HL-60/S4 treated with retinoic acid at 250 ng/mL for 4 days and 3 days (cell line): ENCODE results near the gene MYLK.

Experiments
- in situ Hi-C: fragments of 300-500 bp; cut with MboI; formaldehyde crosslinking; loops from 2 replicates; pipeline ENCODE4 v1.7.0; 2022; ENCODE audit warnings: low sequenced_read_pairs

The MYLK gene

DNA sequence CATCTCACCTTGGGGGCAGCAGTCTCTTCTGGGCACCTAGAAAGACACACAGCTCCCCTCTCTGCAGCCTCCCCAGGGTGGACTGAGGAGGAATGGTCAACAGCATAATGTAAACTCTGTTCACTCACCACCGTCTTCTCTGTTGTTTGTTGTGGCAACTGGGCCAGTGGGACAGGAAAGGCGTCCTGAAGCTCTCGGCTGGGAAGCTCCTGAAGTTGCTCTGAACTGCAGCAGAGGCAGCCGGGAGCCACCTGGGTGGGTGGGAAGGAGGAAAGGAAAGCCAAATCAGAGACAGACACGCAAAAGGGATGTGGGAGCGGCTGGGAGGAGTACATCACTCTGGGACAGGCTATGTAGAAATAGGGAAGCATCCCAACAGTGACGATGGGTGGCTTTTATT is 52.7 kb downstream of the MYLK start:
- in situ Hi-C loops, result no loop called here

DNA sequence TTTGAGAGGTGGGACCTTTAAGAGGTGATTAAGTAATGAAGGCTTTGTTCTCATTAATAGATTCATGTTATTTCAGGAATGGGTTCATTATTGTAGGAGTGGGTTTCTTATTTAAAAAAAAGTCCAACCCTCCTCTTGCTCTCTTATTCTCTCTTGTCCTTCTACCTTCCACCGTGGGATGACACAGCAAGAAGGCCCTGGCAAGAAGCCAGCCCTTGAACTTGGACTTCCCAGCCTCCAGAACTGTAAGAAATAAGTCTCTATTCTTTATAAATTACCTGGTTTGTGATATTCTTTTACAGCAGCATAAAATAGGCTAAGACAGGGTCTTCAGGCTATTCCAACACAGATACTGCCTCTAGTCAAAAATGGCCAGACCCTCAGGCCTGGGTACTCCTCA is 62.2 kb downstream of the MYLK start:
- in situ Hi-C loops, result no loop called here

DNA sequence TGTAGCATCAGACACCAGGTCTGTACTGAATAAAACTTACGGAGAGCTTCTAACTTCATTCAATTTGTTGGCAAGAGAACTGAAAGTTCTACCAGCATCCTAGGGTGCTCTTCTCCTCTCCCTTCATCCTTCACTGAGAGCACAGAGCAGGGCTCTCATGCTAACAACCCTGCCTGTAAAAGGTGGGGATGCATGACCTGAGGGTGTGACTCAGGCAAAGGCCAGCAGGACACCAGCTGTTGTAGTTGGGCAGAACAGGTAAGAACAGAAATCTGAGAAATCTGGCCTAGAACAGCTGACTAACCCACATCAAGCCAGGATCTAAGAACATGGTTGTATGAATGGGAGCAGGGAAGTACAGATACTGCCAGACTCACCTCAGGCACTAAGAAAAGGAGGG is 64.2 kb downstream of the MYLK start:
- in situ Hi-C loops, result no loop called here

DNA sequence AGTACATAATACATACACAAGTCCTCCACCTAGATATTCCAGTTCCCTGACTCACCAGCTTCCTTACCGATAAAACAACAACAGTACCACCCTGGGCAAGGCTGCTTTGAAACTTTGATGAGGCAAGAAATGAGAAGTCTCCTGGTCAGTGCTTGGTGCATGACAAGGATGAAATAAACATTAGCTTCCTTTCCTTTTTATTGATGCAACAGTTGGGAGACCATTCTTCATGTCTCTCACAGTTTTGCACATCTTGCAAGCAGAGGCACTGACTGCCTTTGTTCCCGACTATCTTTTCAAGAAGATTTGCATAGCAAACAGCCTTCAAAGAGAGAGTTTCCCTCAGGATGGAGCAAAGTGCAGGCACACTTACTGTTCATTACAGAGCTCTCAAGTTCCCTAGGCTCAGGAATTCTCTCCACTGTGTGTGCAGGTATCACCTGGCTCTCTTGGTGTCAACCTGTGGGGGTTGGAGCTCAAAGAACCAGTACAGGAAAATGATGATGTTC is 65.2 kb downstream of the MYLK start:
- in situ Hi-C loops, result no loop called here

DNA sequence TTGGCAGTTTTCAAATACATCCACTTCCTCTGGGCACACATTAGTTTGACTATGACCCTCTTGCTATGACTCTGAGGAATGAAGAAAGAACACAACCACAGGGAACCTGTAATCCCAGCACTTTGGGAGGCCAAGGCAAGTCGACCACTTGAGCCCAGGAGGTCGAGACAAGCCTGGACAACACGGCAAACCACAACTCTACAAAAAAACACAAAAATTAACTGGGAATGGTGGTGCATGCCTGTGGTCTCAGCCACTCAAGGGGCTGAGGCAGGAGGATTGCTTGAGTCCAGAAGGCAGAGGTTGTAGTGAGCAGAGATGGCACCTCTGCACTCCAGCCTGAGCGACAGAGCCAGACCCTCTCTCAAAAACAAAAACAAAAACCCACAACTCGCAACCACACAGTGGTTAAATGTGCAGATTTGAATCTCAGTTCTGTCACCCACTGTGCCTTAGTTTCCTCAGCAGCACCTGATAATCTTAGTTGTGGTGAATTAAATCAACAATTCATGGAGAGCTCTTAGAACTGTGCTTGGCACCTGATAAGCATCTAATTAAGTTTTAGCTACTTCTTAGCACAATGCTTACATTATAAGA is 65.7 kb downstream of the MYLK start:
- in situ Hi-C loops, result no loop called here

DNA sequence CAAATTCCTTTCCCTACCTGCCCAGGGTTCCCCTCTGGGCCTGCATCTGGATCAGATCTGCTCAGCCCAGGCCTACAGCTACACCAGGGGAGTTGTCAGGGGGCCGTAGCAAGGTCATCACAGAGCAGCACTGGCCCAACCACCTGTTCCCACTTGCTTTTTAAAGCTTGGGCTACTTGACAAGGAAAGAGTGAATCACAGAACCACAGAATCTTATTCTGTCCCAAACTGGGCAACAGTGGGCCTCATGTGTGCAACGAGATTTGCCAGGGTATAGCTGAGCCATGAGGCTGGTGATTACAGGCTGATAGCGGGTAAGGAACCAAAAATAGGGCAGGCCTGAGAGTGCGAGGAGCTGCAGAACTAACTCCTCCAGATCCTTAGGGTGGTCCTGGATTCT is 66.7 kb downstream of the MYLK start:
- in situ Hi-C loops, result no loop called here

DNA sequence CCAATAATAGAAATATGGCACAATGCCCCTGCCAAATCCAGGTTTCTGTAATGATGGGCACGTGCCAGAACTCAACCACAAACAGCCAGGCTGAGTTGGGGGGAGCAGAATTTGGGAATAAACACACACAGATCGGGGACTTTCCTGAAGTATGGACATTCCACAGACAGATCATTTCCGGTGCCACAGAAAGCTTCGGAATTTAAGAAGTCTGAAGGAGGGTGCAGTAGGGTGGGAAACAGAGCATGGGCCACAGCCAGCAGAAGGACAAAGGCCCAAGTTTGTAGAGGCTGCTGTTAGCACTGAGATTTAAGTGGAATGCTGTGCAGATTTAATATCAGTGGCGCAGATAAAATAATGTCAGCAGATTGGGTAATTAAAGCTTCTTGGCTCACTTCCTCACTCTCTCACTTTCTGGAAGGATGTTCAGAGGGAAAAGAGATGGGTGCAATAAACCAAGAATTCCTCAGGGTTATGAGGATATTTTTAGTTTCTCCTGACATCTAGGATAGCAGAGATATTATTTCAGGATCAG is 67.4 kb downstream of the MYLK start:
- in situ Hi-C loops, result no loop called here

DNA sequence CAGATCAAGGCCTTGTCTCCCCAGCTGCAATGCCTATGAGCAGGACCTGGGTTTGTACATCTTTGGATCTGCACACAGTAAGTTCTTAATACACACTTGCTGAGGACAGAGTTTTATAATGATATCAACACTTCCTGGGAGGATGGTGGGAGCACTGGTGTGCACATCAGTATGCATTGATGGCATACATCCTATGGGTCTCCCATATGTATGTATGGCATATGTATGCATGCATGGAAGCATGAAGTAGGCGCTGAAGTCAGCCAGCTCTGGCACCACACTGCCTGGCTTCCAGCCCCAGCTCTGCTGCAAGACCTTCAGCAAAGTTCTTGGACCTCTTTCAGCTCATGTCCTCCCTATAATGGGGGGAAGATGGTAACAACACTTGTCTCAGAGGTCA is 68.2 kb downstream of the MYLK start:
- in situ Hi-C loops, result no loop called here

DNA sequence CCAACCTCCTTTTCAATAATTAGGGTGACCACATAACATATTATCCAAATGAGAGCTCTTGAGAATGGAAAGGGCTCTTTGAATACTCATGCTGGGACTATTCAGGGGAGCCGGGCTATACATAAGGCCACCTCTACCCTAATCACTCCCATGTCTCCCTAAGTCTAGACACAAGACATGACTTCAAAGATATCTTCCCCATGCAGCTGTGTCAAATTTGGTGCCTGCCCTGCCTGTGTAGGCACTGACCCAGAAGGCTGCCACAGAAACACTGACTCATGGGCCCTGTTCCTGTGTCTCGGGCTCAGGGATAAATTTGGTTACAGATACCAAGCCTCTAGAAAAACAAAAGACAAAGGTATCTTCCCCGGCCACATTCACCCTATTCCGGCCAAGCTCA is 70.3 kb downstream of the MYLK start:
- in situ Hi-C loops, result no loop called here

DNA sequence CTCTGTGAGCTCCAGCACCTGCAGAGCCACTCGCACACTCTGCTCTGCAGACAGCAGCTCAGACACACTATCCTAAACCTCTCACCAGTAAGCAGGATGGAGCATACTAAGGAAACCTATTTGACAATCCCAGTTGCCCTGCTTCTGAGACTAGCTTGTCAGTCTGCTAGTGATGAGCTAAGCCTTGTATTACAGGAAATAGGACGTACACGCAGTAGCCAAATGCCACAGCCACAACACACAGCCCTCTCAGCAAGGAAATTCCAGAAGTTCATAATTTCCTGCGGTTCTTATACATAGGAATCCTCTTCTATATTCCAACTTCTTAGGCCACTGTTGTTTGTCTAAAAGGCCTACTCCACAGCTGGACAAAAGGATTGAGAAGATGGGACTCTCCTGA is 74.5 kb downstream of the MYLK start:
- in situ Hi-C loops, result no loop called here

DNA sequence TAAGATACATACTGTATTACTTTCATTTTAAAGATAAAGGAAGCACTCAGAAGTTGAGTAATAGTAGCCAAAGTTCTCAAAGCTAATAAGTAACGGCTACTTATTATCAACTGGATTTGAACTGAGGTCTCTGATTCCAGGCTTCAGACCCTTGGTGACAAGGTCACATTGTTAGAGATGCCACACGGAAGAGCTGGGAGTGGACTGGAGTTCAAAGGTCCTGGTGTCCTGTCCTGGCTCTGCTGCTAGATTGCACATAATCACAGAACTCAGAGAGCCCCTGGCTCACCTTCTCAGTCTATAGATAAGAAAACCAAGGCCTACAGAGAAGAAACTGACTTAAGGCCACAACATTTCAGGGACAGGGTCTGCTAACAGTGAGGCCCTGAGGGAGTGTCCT is 75.3 kb downstream of the MYLK start:
- in situ Hi-C loops, result no loop called here

DNA sequence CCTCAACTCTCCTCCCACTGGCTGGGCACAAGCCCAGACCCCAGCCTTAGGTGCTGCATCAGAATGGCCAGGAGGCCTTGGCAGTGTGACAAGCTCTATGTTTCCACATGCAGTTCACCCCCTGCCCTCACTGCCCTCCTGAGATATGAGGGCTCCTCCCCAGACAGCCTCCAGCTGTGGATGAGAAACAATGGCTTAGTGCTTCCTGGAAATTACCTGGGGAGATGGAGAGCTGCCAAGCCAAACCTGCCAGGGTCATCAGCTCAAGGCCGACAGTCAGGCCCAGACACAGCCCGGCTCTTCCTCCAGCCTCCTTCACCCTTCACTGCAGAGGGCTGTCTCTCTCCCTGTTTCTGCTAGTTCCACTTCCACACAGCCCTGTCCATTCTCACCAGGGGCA is 76.3 kb downstream of the MYLK start:
- in situ Hi-C loops, result no loop called here

DNA sequence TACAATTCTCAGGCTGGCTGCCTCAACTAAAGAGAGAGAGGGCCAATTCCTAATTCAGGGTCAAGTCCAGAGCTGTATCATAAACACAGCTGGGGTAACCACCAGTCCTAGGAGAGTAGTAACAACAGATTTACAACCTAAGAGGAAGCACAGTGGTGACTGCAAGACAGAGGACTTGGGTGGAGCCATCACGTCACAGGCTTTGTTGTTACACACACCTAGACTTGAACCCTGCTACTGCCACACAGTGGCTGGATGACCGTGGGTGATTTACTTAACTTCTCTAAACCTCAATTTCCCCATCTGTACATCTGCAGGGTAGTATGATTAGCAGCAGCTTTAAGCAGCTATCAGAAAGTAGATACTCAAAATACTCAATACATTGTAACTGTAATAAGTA is 78.6 kb downstream of the MYLK start:
- in situ Hi-C loops, result no loop called here

DNA sequence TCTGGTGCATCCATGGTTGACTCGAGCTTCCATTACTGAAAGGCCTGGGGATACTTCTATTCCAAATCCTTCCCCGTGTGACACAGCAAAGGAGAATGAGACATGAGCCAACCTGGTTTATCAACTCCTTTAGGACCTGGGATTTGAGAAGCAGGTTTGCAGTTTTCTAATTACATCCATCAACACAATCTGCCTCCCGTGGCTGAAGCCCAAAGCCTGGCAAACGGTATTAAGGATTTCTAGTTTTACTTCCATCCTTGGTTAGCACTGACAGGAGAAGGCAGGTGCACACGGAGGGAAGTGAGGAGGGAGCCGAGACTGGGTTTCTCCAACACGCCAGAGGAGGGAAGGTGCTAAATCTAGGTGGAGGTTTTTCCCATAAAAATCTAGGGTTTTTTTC is 79.0 kb downstream of the MYLK start:
- in situ Hi-C loops, result no loop called here

DNA sequence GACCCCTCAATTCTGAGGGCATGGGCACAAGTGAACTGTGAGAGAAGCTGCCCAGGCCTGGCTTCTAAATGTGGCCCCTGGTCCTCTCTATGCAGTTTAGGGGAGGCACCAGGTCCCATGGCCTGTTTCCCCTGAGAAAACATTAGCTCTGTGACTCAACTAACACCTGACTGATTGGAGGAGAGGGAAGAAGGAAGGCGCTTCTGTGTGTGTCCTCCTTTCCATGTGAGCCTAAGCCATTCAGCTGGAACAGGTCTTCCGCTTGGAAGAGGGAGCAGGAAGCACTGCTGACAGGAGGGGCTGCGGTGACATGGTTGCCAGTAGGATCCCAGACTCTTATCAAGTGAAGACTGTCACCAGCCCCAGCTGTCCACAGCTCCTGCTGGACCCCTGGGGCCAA is 79.5 kb downstream of the MYLK start:
- in situ Hi-C loops, result no loop called here

DNA sequence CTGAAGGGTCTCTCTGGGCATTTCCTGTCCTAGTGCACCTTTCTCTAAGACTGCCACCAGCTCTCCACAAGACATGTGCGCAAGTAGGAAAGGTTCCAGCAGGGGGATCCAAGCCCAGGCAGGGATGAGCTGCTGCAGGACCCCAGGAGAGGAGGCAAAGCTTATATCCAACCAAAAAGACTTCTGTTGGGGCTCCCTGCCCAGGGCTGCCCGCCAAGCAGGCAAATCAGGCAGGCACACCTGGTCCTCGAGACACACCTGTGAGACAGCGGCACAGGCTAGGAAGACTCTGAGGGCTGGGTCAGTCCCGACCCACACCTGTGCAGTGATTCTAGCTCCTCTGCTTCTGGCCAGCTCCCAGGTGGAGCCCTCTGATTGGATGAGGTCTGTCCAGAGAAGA is 80.6 kb downstream of the MYLK start:
- in situ Hi-C loops, result no loop called here

DNA sequence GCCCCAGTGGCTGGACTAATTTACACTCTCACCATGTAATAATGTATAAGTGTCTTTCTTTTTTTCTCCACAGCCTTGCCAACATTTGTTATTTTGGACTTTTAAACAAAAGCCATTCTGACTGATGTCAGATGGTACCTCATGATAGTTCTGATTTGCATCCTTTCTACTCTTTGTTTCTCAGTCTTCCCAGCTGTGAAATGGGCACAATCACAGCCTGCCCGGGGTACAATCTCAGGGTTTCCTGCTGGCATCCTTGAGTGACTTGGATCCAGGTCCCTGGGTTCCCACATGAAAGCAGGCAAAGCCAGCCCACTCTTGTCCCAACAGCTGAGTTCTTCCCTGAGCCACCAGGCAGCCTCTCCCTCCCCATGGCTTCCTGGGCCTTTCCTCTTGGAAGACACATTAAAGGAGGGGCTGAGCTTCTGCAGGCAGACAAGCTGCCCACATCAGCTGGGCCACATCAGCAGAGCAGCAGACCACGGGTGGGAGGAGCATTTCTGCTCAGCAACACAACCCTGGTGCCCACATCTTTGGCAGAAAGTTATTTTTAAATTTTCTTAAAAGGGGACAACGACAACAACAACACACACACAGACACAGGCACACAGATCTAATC is 82.0 kb downstream of the MYLK start:
- in situ Hi-C loops, result no loop called here

DNA sequence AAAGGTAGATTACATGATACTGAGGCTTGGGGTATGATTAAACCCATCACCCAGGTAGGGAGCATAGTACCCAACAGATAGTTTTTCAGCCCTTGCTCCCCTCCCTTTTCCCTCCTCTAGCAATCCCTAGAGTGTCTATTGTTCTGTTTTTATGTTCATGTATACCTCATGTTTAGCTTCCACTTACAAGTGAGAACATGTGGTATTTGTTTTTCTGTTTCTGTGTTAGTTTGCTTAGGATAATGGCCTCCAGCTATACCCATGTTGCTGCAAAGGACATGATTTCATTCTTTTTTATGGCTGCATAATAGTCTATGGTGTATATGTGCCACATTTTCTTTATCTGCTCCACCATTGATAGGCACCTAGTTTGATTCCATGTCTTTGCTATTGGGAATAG is 82.7 kb downstream of the MYLK start:
- in situ Hi-C loops, result no loop called here

DNA sequence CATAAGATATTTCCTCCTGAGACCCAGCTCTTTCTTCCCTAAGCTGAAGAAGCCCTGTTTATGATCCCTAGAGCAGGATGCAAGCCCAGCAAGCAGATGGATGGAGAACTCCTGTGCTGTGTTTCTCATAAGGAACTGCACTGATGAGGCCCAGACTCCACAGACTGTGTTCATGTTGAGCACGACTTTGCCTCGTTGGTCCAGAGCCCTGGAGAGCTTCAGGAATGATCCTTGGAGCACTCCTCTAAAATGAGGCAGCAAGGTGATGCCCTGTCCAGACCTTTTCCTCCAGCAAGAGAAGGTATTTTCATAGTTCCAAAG is 83.8 kb downstream of the MYLK start:
- in situ Hi-C loops, result no loop called here

DNA sequence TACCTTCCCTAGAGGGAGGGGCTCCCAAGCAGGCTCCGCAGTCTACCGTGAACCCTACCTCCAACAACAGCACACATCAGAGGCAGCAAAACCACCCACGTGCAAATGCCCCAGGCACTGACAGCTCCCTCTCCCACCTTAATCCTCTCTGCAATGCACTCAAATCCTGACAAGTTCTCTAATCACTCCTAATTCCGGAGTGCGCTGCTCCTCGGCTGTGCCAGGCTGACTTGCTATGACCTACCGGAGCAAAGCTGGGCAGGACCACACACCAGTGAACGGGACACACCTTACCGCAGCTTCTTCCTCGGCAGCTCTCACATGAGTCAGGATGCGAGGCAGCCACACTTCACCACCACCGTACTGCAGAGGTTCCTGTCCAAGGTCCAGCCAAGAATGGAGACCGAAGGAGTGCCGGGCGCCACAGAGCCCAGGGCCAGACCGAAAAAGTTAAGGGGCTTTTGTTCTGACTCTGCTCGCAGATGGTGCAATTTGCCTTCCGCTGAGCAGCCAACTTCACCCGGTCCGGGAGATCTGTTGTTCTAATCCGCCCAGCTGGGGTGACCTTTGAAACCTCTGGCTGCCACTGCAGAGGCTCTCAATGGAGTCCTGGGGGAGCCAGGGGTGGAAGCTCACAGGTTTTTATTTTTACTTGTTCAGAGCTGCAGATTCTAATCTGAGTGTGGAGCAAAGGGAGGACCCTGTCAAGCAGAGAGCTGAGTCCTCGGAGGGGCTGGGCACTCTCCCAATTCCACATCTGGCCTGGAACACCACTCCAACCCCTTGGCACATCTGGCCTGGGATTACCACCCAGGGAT is 84.4 kb downstream of the MYLK start:
- in situ Hi-C loops, result no loop called here

DNA sequence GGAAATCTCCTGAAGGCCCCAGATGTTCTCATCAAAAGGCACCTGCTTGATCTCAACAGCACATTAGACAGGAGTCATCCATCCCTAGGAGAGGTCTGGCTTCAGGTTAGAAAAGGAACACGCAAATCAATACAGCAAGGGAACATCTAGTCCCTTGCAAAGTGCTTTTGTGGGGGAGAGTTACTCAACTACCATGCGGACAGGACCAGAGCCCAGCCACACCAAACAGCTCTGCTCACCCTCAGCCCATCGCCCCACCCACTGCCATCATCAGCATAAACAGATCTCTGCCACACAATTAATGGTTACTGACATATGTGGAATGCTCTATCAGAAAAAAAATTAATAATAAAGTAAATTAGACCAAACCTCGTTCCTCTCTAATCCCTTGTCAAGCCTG is 85.6 kb downstream of the MYLK start:
- in situ Hi-C loops, result no loop called here
